ENCODE measurements around the gene TLR6.
A peak's percentile ranks its signal among the peaks of the same experiment; 100 is the strongest.

TLR6 gene

GRCh38 chr4:38867478-38868058 is 11.0 kb upstream of the TLR6 start, which contains the start of gene FAM114A1:
TSS of gene FAM114A1 (plus strand) at chr4:38867806. CDS start at chr4:38878079, 10,273 bp downstream.
- peak; percentile 99 for DNase-seq (ENCODE audit: low spot score)

- no peak for DNase-seq (ENCODE audit: low spot score)
These were observed 10.4 kb upstream of the TLR6 start for GRCh38 chr4:38866973-38867477.

GRCh38 chr4:38865445-38865844 is 8.8 kb upstream of the TLR6 start:
- no peak for DNase-seq (ENCODE audit: low spot score)

- DNase-seq (ENCODE audit: low spot score) = no peak
These were observed 5.2 kb upstream of the TLR6 start for GRCh38 chr4:38861791-38862190.

GRCh38 chr4:38860788-38861424 is 4.3 kb upstream of the TLR6 start:
- peak; percentile 37 for DNase-seq (ENCODE audit: low spot score)

GRCh38 chr4:38859501-38859900 is 2.9 kb upstream of the TLR6 start:
- DNase-seq (ENCODE audit: low spot score) = no peak

- DNase-seq (ENCODE audit: low spot score) = no peak
These were observed 1.4 kb upstream of the TLR6 start for GRCh38 chr4:38858097-38858420.

GRCh38 chr4:38857354-38858096 is 908 bp upstream of the TLR6 start:
- DNase-seq (ENCODE audit: low spot score) = peak; percentile 77

GRCh38 chr4:38856046-38856445 is 571 bp downstream of the TLR6 start:
- DNase-seq (ENCODE audit: low spot score) = no peak

- no peak for DNase-seq (ENCODE audit: low spot score)
These were observed 1.2 kb downstream of the TLR6 start for GRCh38 chr4:38855466-38855865.

- DNase-seq (ENCODE audit: low spot score) = no peak
These were observed 10.6 kb downstream of the TLR6 start for GRCh38 chr4:38846015-38846414.

- no peak for DNase-seq (ENCODE audit: low spot score)
These were observed 13.6 kb downstream of the TLR6 start for GRCh38 chr4:38842994-38843393.

- no peak for DNase-seq (ENCODE audit: low spot score)
These were observed 18.8 kb downstream of the TLR6 start for GRCh38 chr4:38837849-38838248.

GRCh38 chr4:38837334-38837733 is 19.3 kb downstream of the TLR6 start:
- no peak for DNase-seq (ENCODE audit: low spot score)

GRCh38 chr4:38834570-38834969 is 22.0 kb downstream of the TLR6 start:
- no peak for DNase-seq (ENCODE audit: low spot score)

GRCh38 chr4:38832624-38833528 is 23.7 kb downstream of the TLR6 start:
- DNase-seq (ENCODE audit: low spot score) = no peak

- no peak for DNase-seq (ENCODE audit: low spot score)
These were observed 24.4 kb downstream of the TLR6 start for GRCh38 chr4:38832206-38832605.

- no peak for DNase-seq (ENCODE audit: low spot score)
These were observed 25.0 kb downstream of the TLR6 start for GRCh38 chr4:38831653-38832052.

GRCh38 chr4:38829237-38829636 is 27.4 kb downstream of the TLR6 start:
- DNase-seq (ENCODE audit: low spot score) = no peak

- no peak for DNase-seq (ENCODE audit: low spot score)
These were observed 32.9 kb downstream of the TLR6 start for GRCh38 chr4:38823766-38824165.

GRCh38 chr4:38822748-38823303 is 33.8 kb downstream of the TLR6 start:
- DNase-seq (ENCODE audit: low spot score) = no peak

GRCh38 chr4:38821739-38822138 is 34.9 kb downstream of the TLR6 start:
- DNase-seq (ENCODE audit: low spot score) = no peak
